CD8-positive, alpha-beta memory T cell (primary cell): ENCODE data around the gene UBAP1L. TPM values are rescaled to one million over a fixed set of nuclear protein-coding genes. Genes with fewer than 3 reads are reported as not detected.

Experiments used
- polyA plus RNA-seq: library from polyadenylated mRNA; unstranded; fragments of 300-500 nt; fragmentation: Illumina TruSeq; gene quantifications from one replicate; pipeline ENCODE4 v1.2.3, GENCODE V29; 2021
- total RNA-seq, 2 experiments: library from RNA; stranded (reverse); gene quantifications; one replicate each; pipeline ENCODE4 v1.2.3, GENCODE V29; 2021

The UBAP1L gene
- total and polyA plus RNA-seq, 3 experiments from 2014 or later, result 0.45 to 3.5 (median 3.5) TPM

Other genes with a start within 250 kb of the UBAP1L start
- 1 to 10 TPM; 3.0 TPM for gene ANKDD1A, start 203.3 kb downstream of the UBAP1L start, total RNA-seq
- gene ANKDD1A, start 203.3 kb downstream of the UBAP1L start, polyA plus RNA-seq, result 2.4 TPM
- gene SPG21, start 125.3 kb downstream of the UBAP1L start, total RNA-seq, result 10 to 100 TPM; 66.3 to 67.4 TPM
- gene SPG21, start 125.3 kb downstream of the UBAP1L start, polyA plus RNA-seq, result 118 TPM
- 10 to 100 TPM; 22.7 to 24.3 TPM for gene MTFMT, start 85.6 kb downstream of the UBAP1L start, total RNA-seq
- gene MTFMT, start 85.6 kb downstream of the UBAP1L start, polyA plus RNA-seq, result 20.2 TPM
- not detected for gene SLC51B, start 69.8 kb downstream of the UBAP1L start, total RNA-seq
- not detected for gene SLC51B, start 69.8 kb downstream of the UBAP1L start, polyA plus RNA-seq
- gene RASL12, start 47.2 kb downstream of the UBAP1L start, total RNA-seq, result not detected
- not detected for gene RASL12, start 47.2 kb downstream of the UBAP1L start, polyA plus RNA-seq
- gene KBTBD13, start 38.5 kb downstream of the UBAP1L start, total RNA-seq, result not detected
- gene KBTBD13, start 38.5 kb downstream of the UBAP1L start, polyA plus RNA-seq, result not detected
- 10 to 100 TPM; 33.6 to 39.6 TPM for gene PDCD7, start 18.6 kb upstream of the UBAP1L start, total RNA-seq
- gene PDCD7, start 18.6 kb upstream of the UBAP1L start, polyA plus RNA-seq, result 21.7 TPM
- 10 to 100 TPM; 60.5 to 65.6 TPM for gene CLPX, start 70.1 kb upstream of the UBAP1L start, total RNA-seq
- 28.9 TPM for gene CLPX, start 70.1 kb upstream of the UBAP1L start, polyA plus RNA-seq
- under 1 TPM in 1 of 2 experiments, not detected in 1; 0.04 TPM for gene CILP, start 96.3 kb upstream of the UBAP1L start, total RNA-seq
- 0.08 TPM for gene CILP, start 96.3 kb upstream of the UBAP1L start, polyA plus RNA-seq
- 10 to 100 TPM; 14.1 to 14.7 TPM for gene PARP16, start 171.7 kb upstream of the UBAP1L start, total RNA-seq
- gene PARP16, start 171.7 kb upstream of the UBAP1L start, polyA plus RNA-seq, result 30.9 TPM
- gene RNU5A-1, start 180.9 kb upstream of the UBAP1L start, total RNA-seq, result not detected
- not detected for gene RNU5A-1, start 180.9 kb upstream of the UBAP1L start, polyA plus RNA-seq
- gene RNU5B-1, start 189.5 kb upstream of the UBAP1L start, total RNA-seq, result not detected
- not detected for gene RNU5B-1, start 189.5 kb upstream of the UBAP1L start, polyA plus RNA-seq